H1 (cell line): ENCODE measurements around the gene ADAMTS17. TPM values are rescaled to one million over a fixed set of nuclear protein-coding genes. Genes with fewer than 3 reads are reported as not detected.

Experiments
- CTCF ChIP-seq, 3 experiments: IDR thresholded peaks; 1 replicate in 2 of 3; 2 replicates in 1 of 3; pipeline versions ENCODE4 v1.5.1 to v1.6.1; 2011; ENCODE audit warnings: low read length in 3 of 3, mild to moderate bottlenecking in 3 of 3, inconsistent platforms in 2 of 3, low read depth in 1 of 3, moderate library complexity in 1 of 3; ENCODE audit not compliant: insufficient read depth in 1 of 3; ENCODE audit errors: control extremely low read depth in 1 of 3
- EZH2 ChIP-seq: fragments of 200-600 bp; sonication (generic); IDR thresholded peaks from 2 replicates; pipeline ENCODE4 v1.7.1; 2012; ENCODE audit warnings: low read depth, mild to moderate bottlenecking, moderate library complexity, low read length, inconsistent platforms; ENCODE audit not compliant: severe bottlenecking
- NANOG ChIP-seq: IDR thresholded peaks from 2 replicates; pipeline ENCODE4 v1.6.1; 2011; ENCODE audit warnings: low read length, low read depth, mild to moderate bottlenecking, inconsistent platforms; ENCODE audit not compliant: insufficient read depth, poor library complexity, severe bottlenecking
- ZNF274 ChIP-seq: IDR thresholded peaks from 2 replicates; pipeline ENCODE4 v1.7.0; 2012; ENCODE audit warnings: low read length, borderline replicate concordance; ENCODE audit errors: extremely low read depth
- polyA plus RNA-seq, 7 experiments: library from polyadenylated mRNA; depleted of rRNA in 3 of 7; stranded (reverse) in 5 of 7; unstranded in 2 of 7; fragments of >200 nt in 5 of 7; fragments of 200-250 nt in 2 of 7; gene quantifications; 1 replicate in 5 of 7; 2 replicates in 1 of 7; 4 replicates in 1 of 7; pipeline versions ENCODE4 v1.2.1 to v1.2.3, GENCODE V29; 2011 to 2013; ENCODE audit warnings: missing spikeins in 2 of 7, mixed read lengths in 2 of 7
- total RNA-seq: library from RNA; stranded (reverse); fragmentation: NEBNext Ultra II Directional; extraction: Animal tissue kit (Norgen Biotek cat#: 25700); gene quantifications from 2 replicates; pipeline ENCODE4 v1.2.1, GENCODE V29; 2021

ADAMTS17 gene
- total and polyA plus RNA-seq, 2 of the 8 experiments (the other 6 are each of a cell fraction or from before 2014, with no cell fraction given): 0.51 to 1.7 TPM

GRCh38 chr15:100186960-100187359 is 154.8 kb downstream of the ADAMTS17 start (continued):
- TF ChIP-seq CTCF (IDR thresholded peaks at IDR 0.05; ENCODE audit: control extremely low read depth in 1 of 3, insufficient read depth in 1 of 3, low read depth in 1 of 3, low read length in 3 of 3): no peak
- TF ChIP-seq EZH2: no peak
- no peak for TF ChIP-seq NANOG
- TF ChIP-seq ZNF274: no peak
